IgD-negative memory B cell (primary cell): Measurements from ENCODE around the gene TSPAN11. TPM values are rescaled to one million over a fixed set of nuclear protein-coding genes. Genes with fewer than 3 reads are reported as not detected.

Experiments
- H3K27ac Mint-ChIP-seq, 3 donors: one replicate each; pipeline ENCODE4 v1.8.0; 2020 to 2022; ENCODE audit warnings: mild to moderate bottlenecking in 3 of 3, mixed read lengths in 3 of 3, moderate library complexity in 1 of 3
- H3K27me3 Mint-ChIP-seq: one replicate; pipeline ENCODE4 v1.8.0; 2021; ENCODE audit warnings: mixed read lengths
- H3K36me3 Mint-ChIP-seq: one replicate; pipeline ENCODE4 v1.8.0; 2020; ENCODE audit warnings: mild to moderate bottlenecking, mixed read lengths
- H3K4me1 Mint-ChIP-seq, 3 donors: one replicate each; pipeline ENCODE4 v1.8.0; 2020 to 2022; ENCODE audit warnings: mixed read lengths in 3 of 3, mild to moderate bottlenecking in 1 of 3
- H3K4me3 Mint-ChIP-seq, 4 donors: one replicate each; pipeline ENCODE4 v1.8.0; 2020 to 2022; ENCODE audit warnings: mild to moderate bottlenecking in 4 of 4, mixed read lengths in 4 of 4, moderate library complexity in 3 of 4
- H3K9me3 Mint-ChIP-seq, 3 donors: one replicate each; pipeline ENCODE4 v1.8.0; 2020 to 2021; ENCODE audit warnings: mixed read lengths in 3 of 3, mild to moderate bottlenecking in 1 of 3
- polyA plus RNA-seq: library from polyadenylated mRNA; unstranded; fragments of 300-500 nt; fragmentation: Illumina TruSeq; gene quantifications from one replicate; pipeline ENCODE4 v1.2.3, GENCODE V29; 2021

The TSPAN11 gene
- polyA plus RNA-seq, 1 donor from 2014 or later: not detected

GRCh38 chr12:31034372-31034771 lies 107.8 kb downstream of the TSPAN11 start:
- no peak overlapping the region for H3K27ac Mint-ChIP-seq
- no peaks in the 10 kb centered on the region for H3K36me3 Mint-ChIP-seq
- H3K4me1 Mint-ChIP-seq: peaks cover 0 to 3% (median 0%) of the 10 kb centered on the region in 3 donors
- H3K9me3 Mint-ChIP-seq: peaks cover 0 to 2% (median 0%) of the 10 kb centered on the region in 3 donors
- H3K4me3 Mint-ChIP-seq: no peak overlapping the region
- peaks cover 5% of the 10 kb centered on the region for H3K27me3 Mint-ChIP-seq

- no peak overlapping the region for H3K27ac Mint-ChIP-seq
- peaks cover 0 to 2% (median 0%) of the 10 kb centered on the region in 3 donors for H3K9me3 Mint-ChIP-seq
- peaks cover 0 to 3% (median 0%) of the 10 kb centered on the region in 3 donors for H3K4me1 Mint-ChIP-seq
- H3K36me3 Mint-ChIP-seq: no peaks in the 10 kb centered on the region
- H3K27me3 Mint-ChIP-seq: peaks cover 5% of the 10 kb centered on the region
- H3K4me3 Mint-ChIP-seq: no peak overlapping the region
Observed at GRCh38 chr12:31035226-31035625, 108.7 kb downstream of the TSPAN11 start.

- Mint-ChIP-seq H3K9me3 (peaks cover 0 to 2% (median 0%) of the 10 kb centered on the region in 3 donors), H3K27me3 (peaks cover 5% of the 10 kb centered on the region), H3K27ac (no peak overlapping the region), H3K4me1 (peaks cover 0 to 3% (median 0%) of the 10 kb centered on the region in 3 donors), H3K4me3 (no peak overlapping the region), H3K36me3 (no peaks in the 10 kb centered on the region)
Observed at GRCh38 chr12:31035967-31036665, 109.6 kb downstream of the TSPAN11 start.

DNA sequence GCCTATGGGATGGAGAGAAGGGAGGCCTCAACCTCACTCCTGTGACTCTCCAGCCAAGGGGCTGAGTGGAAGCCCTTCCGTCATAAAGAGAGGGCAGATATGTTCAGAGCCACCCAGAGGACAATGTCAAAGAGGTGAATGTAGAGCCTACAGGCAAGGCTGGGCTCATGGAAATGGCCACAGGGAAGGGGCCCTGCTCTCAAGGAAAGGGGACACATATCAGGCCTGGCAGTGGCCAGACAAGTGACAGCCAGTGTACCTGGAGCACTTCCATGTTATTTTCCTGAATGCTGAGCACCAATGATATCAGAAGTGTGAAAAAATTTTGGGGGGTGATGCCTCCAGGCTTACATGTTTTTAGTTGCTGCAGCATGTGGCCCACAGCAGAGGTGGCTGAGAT lies 110.5 kb downstream of the TSPAN11 start:
- Mint-ChIP-seq H3K4me3 (no peak overlapping the region), H3K27me3 (peaks cover 5% of the 10 kb centered on the region)

GRCh38 chr12:31037931-31038330 lies 111.4 kb downstream of the TSPAN11 start:
- no peak overlapping the region for H3K27ac Mint-ChIP-seq
- peaks cover 0 to 2% (median 0%) of the 10 kb centered on the region in 3 donors for H3K9me3 Mint-ChIP-seq
- H3K36me3 Mint-ChIP-seq: no peaks in the 10 kb centered on the region
- H3K4me3 Mint-ChIP-seq: no peak overlapping the region
- H3K4me1 Mint-ChIP-seq: no peaks in the 10 kb centered on the region
- H3K27me3 Mint-ChIP-seq: peaks cover 5% of the 10 kb centered on the region

More for the DNA sequence above, 110.5 kb downstream of the TSPAN11 start:
- Mint-ChIP-seq H3K4me1 (no peaks in the 10 kb centered on the region), H3K27ac (no peak overlapping the region), H3K9me3 (peaks cover 0 to 2% (median 0%) of the 10 kb centered on the region in 3 donors), H3K36me3 (no peaks in the 10 kb centered on the region)

GRCh38 chr12:31041033-31041564 lies 114.6 kb downstream of the TSPAN11 start:
- H3K4me1 Mint-ChIP-seq: no peaks in the 10 kb centered on the region
- no peak overlapping the region for H3K4me3 Mint-ChIP-seq
- no peak overlapping the region for H3K27ac Mint-ChIP-seq
- H3K27me3 Mint-ChIP-seq: peaks cover 1% of the 10 kb centered on the region
- peaks cover 0 to 2% (median 0%) of the 10 kb centered on the region in 3 donors for H3K9me3 Mint-ChIP-seq
- peaks cover 2% of the 10 kb centered on the region for H3K36me3 Mint-ChIP-seq

Other genes with a start within 250 kb of the TSPAN11 start
- 11.3 TPM for gene IPO8, start 230.9 kb upstream of the TSPAN11 start, polyA plus RNA-seq
- gene CAPRIN2, start 171.8 kb upstream of the TSPAN11 start, polyA plus RNA-seq: 14.6 TPM
- 22.3 TPM for gene DDX11, start 147.1 kb downstream of the TSPAN11 start, polyA plus RNA-seq